PC-3 (cell line): ENCODE results near the gene SCIN. TPM values are rescaled to one million over a fixed set of nuclear protein-coding genes. Genes with fewer than 3 reads are reported as not detected.
"Not testable (repeated sequence)": the region's sequence is repeated elsewhere in the genome, so short reads cannot be mapped to it uniquely, and the experiment has no call there.

Experiments
- ATAC-seq: fragments of 200-7000 bp; cut with Tn5 transposase; 2 replicates; pipeline ENCODE4 v1.9.1; 2020; ENCODE audit warnings: mild to moderate bottlenecking, moderate library complexity
- BruUV-seq: library from RNA; stranded (reverse); fragments of 400-500 nt; replicated peaks from 2 replicates; lab custom pipeline; 2021; lab: Mats Ljungman, UMichigan
- CTCF ChIA-PET: fragments of 300-600 bp; sonication (Branson Sonifier 250); formaldehyde crosslinking; loops from one replicate; lab custom pipeline; 2022; ENCODE audit warnings: antibody characterized with exemption; lab: Charles Lee
- POLR2A ChIA-PET: fragments of 300-600 bp; sonication (Branson Sonifier 250); formaldehyde crosslinking; loops from one replicate; lab custom pipeline; 2022; ENCODE audit warnings: antibody characterized with exemption; ENCODE audit not compliant: unreplicated experiment; lab: Charles Lee
- DNase-seq: peaks from one replicate; pipeline ENCODE4 v3.0.0-alpha.2; 2015
- H2AFZ ChIP-seq: fragments of 300-600 bp; sonication (generic); 2 replicates; pipeline ENCODE4 v1.6.0; 2016; ENCODE audit warnings: antibody characterized with exemption, low read length
- H3F3A ChIP-seq: fragments of 300-600 bp; sonication (generic); one replicate; pipeline ENCODE4 v1.6.0; 2017; ENCODE audit warnings: antibody characterized with exemption, low read length, control low read depth, mild to moderate bottlenecking; ENCODE audit not compliant: unreplicated experiment
- H3K27ac ChIP-seq: fragments of 300-600 bp; sonication (generic); 2 replicates; pipeline ENCODE4 v1.5.1; 2016; ENCODE audit warnings: mild to moderate bottlenecking, low read length
- H3K27me3 ChIP-seq: fragments of 300-600 bp; sonication (generic); 2 replicates; pipeline ENCODE4 v1.6.1; 2016; ENCODE audit warnings: low read length, mixed read lengths
- H3K36me3 ChIP-seq: fragments of 300-600 bp; sonication (generic); 2 replicates; pipeline ENCODE4 v1.6.1; 2016; ENCODE audit warnings: low read depth, mixed run types, low read length, mixed read lengths
- H3K4me1 ChIP-seq: fragments of 300-600 bp; sonication (generic); 2 replicates; pipeline ENCODE4 v1.5.1; 2016; ENCODE audit warnings: low read length; ENCODE audit not compliant: insufficient read depth
- H3K4me2 ChIP-seq: fragments of 300-600 bp; sonication (generic); 2 replicates; pipeline ENCODE4 v1.6.0; 2016; ENCODE audit warnings: low read length
- H3K4me3 ChIP-seq: fragments of 300-600 bp; sonication (generic); 2 replicates; pipeline ENCODE4 v1.5.1; 2016; ENCODE audit warnings: mild to moderate bottlenecking, low read length, mixed read lengths
- H3K79me2 ChIP-seq: fragments of 300-600 bp; sonication (generic); 2 replicates; pipeline ENCODE4 v1.6.1; 2017; ENCODE audit warnings: low read length, mixed read lengths
- H3K9ac ChIP-seq: fragments of 300-600 bp; sonication (generic); 2 replicates; pipeline ENCODE4 v1.6.0; 2016; ENCODE audit warnings: mild to moderate bottlenecking, low read length
- H3K9me2 ChIP-seq: fragments of 300-600 bp; sonication (generic); replicated peaks from 2 replicates; pipeline ENCODE4 v1.6.1; 2016; ENCODE audit warnings: mixed run types, low read length, mixed read lengths
- H3K9me3 ChIP-seq: fragments of 300-600 bp; sonication (generic); 2 replicates; pipeline ENCODE4 v1.6.1; 2016; ENCODE audit warnings: low read length, mixed read lengths
- H4K20me1 ChIP-seq: fragments of 300-600 bp; sonication (generic); 2 replicates; pipeline ENCODE4 v1.6.1; 2016; ENCODE audit warnings: low read length, mixed read lengths
- CTCF ChIP-seq: fragments of 300-600 bp; sonication (generic); conservative IDR thresholded peaks from 2 replicates; pipeline ENCODE4 v1.5.1; 2017; ENCODE audit warnings: antibody characterized with exemption, low read depth, mild to moderate bottlenecking, low read length
- EZH2 ChIP-seq: fragments of 300-600 bp; sonication (generic); IDR thresholded peaks from one replicate; pipeline ENCODE4 v1.6.1; 2017; ENCODE audit warnings: antibody characterized with exemption, mild to moderate bottlenecking, low read length; ENCODE audit not compliant: unreplicated experiment
- EZH2phosphoT487 ChIP-seq: fragments of 300-600 bp; sonication (generic); IDR thresholded peaks from 2 replicates; pipeline ENCODE4 v1.6.1; 2018; ENCODE audit warnings: mild to moderate bottlenecking, antibody characterized with exemption, low read length, borderline replicate concordance
- intact Hi-C: fragments of 100-400 bp; cut with micrococcal nuclease; formaldehyde crosslinking; loops from 2 replicates; pipeline ENCODE4 v1.9.0; 2023
- total RNA-seq: library from RNA; depleted of rRNA; stranded (reverse); fragments of >200 nt; gene quantifications from 2 replicates; pipeline ENCODE4 v1.2.3, GENCODE V29; 2014

Gene SCIN
- total RNA-seq, 1 experiment from 2014 or later: 0.91 TPM

DNA sequence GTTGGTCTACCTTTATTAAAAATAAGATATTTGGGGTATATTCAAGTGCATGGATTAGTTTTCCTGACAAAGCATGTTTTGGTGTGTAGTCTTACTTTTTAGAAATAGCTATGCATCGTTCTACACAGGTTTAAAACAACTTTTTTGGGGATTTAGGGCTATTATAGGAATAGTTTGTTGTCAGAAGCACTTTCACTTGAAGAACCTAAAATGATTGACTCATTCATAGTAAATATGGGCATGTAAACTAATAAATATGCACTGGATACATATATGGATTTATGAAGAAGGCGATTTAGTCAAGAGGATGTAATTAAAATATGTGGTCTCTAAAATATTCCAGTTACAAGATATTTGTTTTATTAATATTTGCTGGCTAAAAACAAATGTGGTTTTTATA, 118.9 kb downstream of the SCIN start:
- H3F3A ChIP-seq: no peaks in the 10 kb centered on the region
- no TSS peak for BruUV-seq
- H3K27ac ChIP-seq: no peak overlapping the region
- ATAC-seq: no peak
- H4K20me1 ChIP-seq: peaks cover 27% of the 10 kb centered on the region
- H3K4me1 ChIP-seq: peaks cover 38% of the 10 kb centered on the region
- no peaks in the 10 kb centered on the region for H3K9me2 ChIP-seq
- CTCF ChIA-PET: interaction anchor here (1.1 kb wide), 1 partner anchor 428 kb away, joined by 9 read pairs; no protein-coding TSS in a partner anchor
- peak; percentile 63 for DNase-seq
- H3K79me2 ChIP-seq: peaks cover 60% of the 10 kb centered on the region
- TF ChIP-seq CTCF (no peak), EZH2 (no peak), EZH2phosphoT487 (no peak)
- POLR2A ChIA-PET: interaction anchor here (0.7 to 1.0 kb wide), 2 partner anchors 37 to 260 kb away, joined by 5 to 16 read pairs; no protein-coding TSS in a partner anchor
- no peaks in the 10 kb centered on the region for H3K27me3 ChIP-seq
- H3K4me2 ChIP-seq: peak overlapping the region; percentile 71
- intact Hi-C loops: loop anchor here (1.0 to 5.0 kb wide), 3 partner anchors 18 to 508 kb away; no protein-coding TSS in a partner anchor
- 0 out of 2 replicates have a peak, but pooled peaks cover 3% of the 10 kb centered on the region for H3K36me3 ChIP-seq
- H2AFZ ChIP-seq: no peak overlapping the region
- no peaks in the 10 kb centered on the region for H3K9me3 ChIP-seq
- peak overlapping the region; percentile 19; the same call in 1 of the 2 replicates for H3K9ac ChIP-seq
- peak overlapping the region; percentile 66 for H3K4me3 ChIP-seq

- Histone ChIP-seq H3K4me3 (peak overlapping the region; percentile 66), H3K4me1 (peaks cover 39% of the 10 kb centered on the region), H3K9ac (peak overlapping the region; percentile 19; the same call in 1 of the 2 replicates), H3K27me3 (no peaks in the 10 kb centered on the region), H2AFZ (no peak overlapping the region), H4K20me1 (peaks cover 27% of the 10 kb centered on the region), H3K9me3 (no peaks in the 10 kb centered on the region), H3K36me3 (0 out of 2 replicates have a peak, but pooled peaks cover 3% of the 10 kb centered on the region), H3K27ac (no peak overlapping the region), H3K9me2 (no peaks in the 10 kb centered on the region), H3K4me2 (peak overlapping the region; percentile 71), H3F3A (no peaks in the 10 kb centered on the region), H3K79me2 (peaks cover 66% of the 10 kb centered on the region)
- ATAC-seq (no peak), DNase-seq (no peak)
- no TSS peak for BruUV-seq
- CTCF ChIA-PET: interaction anchor here (0.6 to 1.1 kb wide), 3 partner anchors 26 to 427 kb away, joined by 7 to 12 read pairs (median 9); no protein-coding TSS in a partner anchor
- POLR2A ChIA-PET: interaction anchor here (0.6 to 1.0 kb wide), 4 partner anchors 25 to 259 kb away, joined by 3 to 16 read pairs (median 4); no protein-coding TSS in a partner anchor
- TF ChIP-seq CTCF (no peak), EZH2 (no peak), EZH2phosphoT487 (no peak)
- intact Hi-C loops: no loop called here
These were observed 119.7 kb downstream of the SCIN start for GRCh38 chr7:12690041-12690878.

DNA sequence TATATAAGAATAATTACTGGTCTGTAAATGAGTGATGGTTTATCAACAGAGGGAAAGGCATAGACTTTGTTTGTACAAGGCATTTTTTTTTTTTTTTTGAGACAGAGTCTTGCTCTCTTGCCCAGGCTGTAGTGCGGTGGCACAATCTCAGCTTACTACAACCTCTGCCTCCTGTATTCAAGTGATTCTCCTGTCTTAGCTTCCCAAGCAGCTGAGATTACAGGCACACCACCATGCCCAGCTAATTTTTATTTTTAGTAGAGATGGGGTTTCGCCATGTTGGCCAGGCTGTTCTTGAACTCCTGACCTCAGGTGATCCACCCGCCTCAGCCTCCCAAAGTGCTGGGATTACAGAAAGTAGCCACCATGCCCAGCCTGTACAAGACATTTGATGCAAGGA, 120.9 kb downstream of the SCIN start:
- DNase-seq, H3F3A ChIP-seq, H3K4me2 ChIP-seq, H3K9ac ChIP-seq, H3K9me2 ChIP-seq, H3K27ac ChIP-seq, POLR2A ChIA-PET, H3K36me3 ChIP-seq, H3K27me3 ChIP-seq, H3K4me3 ChIP-seq, ATAC-seq, CTCF ChIA-PET, H2AFZ ChIP-seq, BruUV-seq, H3K9me3 ChIP-seq, intact Hi-C loops: not testable (repeated sequence)
- Histone ChIP-seq H3K4me1 (peaks cover 40% of the 10 kb centered on the region), H4K20me1 (peaks cover 27% of the 10 kb centered on the region), H3K79me2 (peaks cover 68% of the 10 kb centered on the region)
